Measurements from ENCODE around the gene MCTP1. TPM values are rescaled to one million over a fixed set of nuclear protein-coding genes. Genes with fewer than 3 reads are reported as not detected.

Gene MCTP1
- total RNA-seq, 4 donors from 2014 or later, result 3.5 to 19.8 (median 5.8) TPM

GRCh38 chr5:95107138-95107537 is 177.8 kb downstream of the MCTP1 start:
- H3K27ac ChIP-seq, result no peak overlapping the region
- no peak for DNase-seq
- no peaks in the 10 kb centered on the region for H3K27me3 ChIP-seq
- TF ChIP-seq CTCF (IDR thresholded peaks at IDR 0.05) (no peak), POLR2A (IDR thresholded peaks at IDR 0.05) (no peak)
- intact Hi-C loops (cut with DNase I), result no loop called here
- H3K9me3 ChIP-seq, result no peaks in the 10 kb centered on the region
- H3K36me3 ChIP-seq, result no peaks in the 10 kb centered on the region
- H3K4me3 ChIP-seq, result no peak overlapping the region
- H3K4me1 ChIP-seq, result no peaks in the 10 kb centered on the region
- WGBS, 2 donors, result 57 to 69% methylated on average over 2 of the region's 2 CpGs

GRCh38 chr5:95105638-95106037 is 179.3 kb downstream of the MCTP1 start:
- Histone ChIP-seq H3K27ac (no peak overlapping the region), H3K27me3 (no peaks in the 10 kb centered on the region), H3K36me3 (no peaks in the 10 kb centered on the region), H3K9me3 (no peaks in the 10 kb centered on the region), H3K4me3 (no peak overlapping the region), H3K4me1 (no peaks in the 10 kb centered on the region)
- no peak for DNase-seq
- no peak for TF ChIP-seq CTCF (IDR thresholded peaks at IDR 0.05)
- TF ChIP-seq POLR2A (IDR thresholded peaks at IDR 0.05), result no peak
- intact Hi-C loops (cut with DNase I), result no loop called here
- WGBS, 2 donors, result 69 to 75% methylated on average over 1 of the region's 1 CpG

- TF ChIP-seq POLR2A (IDR thresholded peaks at IDR 0.05), result no peak
- TF ChIP-seq CTCF (IDR thresholded peaks at IDR 0.05), result no peak
- H3K4me3 ChIP-seq, result no peak overlapping the region
- no peak overlapping the region for H3K27ac ChIP-seq
- intact Hi-C loops (cut with DNase I), result no loop called here
- no peaks in the 10 kb centered on the region for H3K9me3 ChIP-seq
- H3K4me1 ChIP-seq, result no peaks in the 10 kb centered on the region
- DNase-seq, result no peak
- no peaks in the 10 kb centered on the region for H3K36me3 ChIP-seq
- H3K27me3 ChIP-seq, result no peaks in the 10 kb centered on the region
- 87 to 90% methylated on average over 1 of the region's 1 CpG for WGBS, 2 donors
Measured at GRCh38 chr5:95102687-95103086, 182.2 kb downstream of the MCTP1 start.

GRCh38 chr5:95102080-95102479 is 182.8 kb downstream of the MCTP1 start:
- Histone ChIP-seq H3K4me3 (no peak overlapping the region), H3K9me3 (no peaks in the 10 kb centered on the region), H3K27ac (no peak overlapping the region), H3K36me3 (no peaks in the 10 kb centered on the region), H3K4me1 (no peaks in the 10 kb centered on the region), H3K27me3 (no peaks in the 10 kb centered on the region)
- no peak for TF ChIP-seq POLR2A (IDR thresholded peaks at IDR 0.05)
- TF ChIP-seq CTCF (IDR thresholded peaks at IDR 0.05), result no peak
- no peak for DNase-seq
- WGBS, 2 donors, result 71 to 100% methylated on average over 1 of the region's 1 CpG
- intact Hi-C loops (cut with DNase I), result no loop called here

- Histone ChIP-seq H3K9me3 (no peaks in the 10 kb centered on the region), H3K27me3 (no peaks in the 10 kb centered on the region), H3K27ac (no peak overlapping the region), H3K36me3 (no peaks in the 10 kb centered on the region), H3K4me3 (no peak overlapping the region), H3K4me1 (no peaks in the 10 kb centered on the region)
- intact Hi-C loops (cut with DNase I), result no loop called here
- WGBS, 2 donors, result 79 to 100% methylated on average over 1 of the region's 1 CpG
- DNase-seq, result no peak
- TF ChIP-seq CTCF (IDR thresholded peaks at IDR 0.05), result no peak
Measured at GRCh38 chr5:95100551-95100950, 184.3 kb downstream of the MCTP1 start.
